IMR-90 (cell line): Measurements from ENCODE around the gene KRTAP3-1. TPM values are rescaled to one million over a fixed set of nuclear protein-coding genes. Genes with fewer than 3 reads are reported as not detected.

Source experiments
- ATAC-seq: fragments of 200-7000 bp; cut with Tn5 transposase; 2 replicates; pipeline ENCODE4 v1.9.1; 2020; ENCODE audit warnings: low read depth, mild to moderate bottlenecking, moderate library complexity
- BruUV-seq: library from RNA; stranded (reverse); fragments of 400-500 nt; replicated peaks from 2 replicates; lab custom pipeline; 2021; lab: Mats Ljungman, UMichigan
- CTCF ChIA-PET: fragments of 300-600 bp; formaldehyde crosslinking; extraction: SDS; loops from one replicate; lab custom pipeline; 2021; ENCODE audit warnings: antibody characterized with exemption; lab: Yijun Ruan, JAX
- POLR2A ChIA-PET: fragments of 300-600 bp; sonication (Branson Sonifier 250); formaldehyde crosslinking; loops from one replicate; lab custom pipeline; 2022; ENCODE audit warnings: antibody characterized with exemption; ENCODE audit not compliant: unreplicated experiment; lab: Charles Lee
- DNase-seq: peaks from one replicate; pipeline ENCODE4 v3.0.0; 2013
- H2AFZ ChIP-seq: replicated peaks from 2 replicates; pipeline ENCODE3; 2013; ENCODE audit warnings: low read length, mild to moderate bottlenecking; ENCODE audit not compliant: poor library complexity
- H2AK5ac ChIP-seq: 2 replicates; pipeline ENCODE4 v1.6.1; 2013; ENCODE audit warnings: low read depth, low read length, inconsistent platforms
- H2AK9ac ChIP-seq: replicated peaks from 2 replicates; pipeline ENCODE3; 2013; ENCODE audit warnings: mild to moderate bottlenecking, low read depth, low read length, moderate library complexity; ENCODE audit not compliant: poor library complexity
- H2BK120ac ChIP-seq: 2 replicates; pipeline ENCODE4 v1.6.1; 2013; ENCODE audit warnings: low read depth, low read length, inconsistent platforms
- H2BK15ac ChIP-seq: 3 replicates; pipeline ENCODE4 v1.6.1; 2013; ENCODE audit warnings: low read depth, low read length, inconsistent platforms
- H2BK20ac ChIP-seq: 2 replicates; pipeline ENCODE4 v1.6.1; 2013; ENCODE audit warnings: low read depth, mild to moderate bottlenecking, inconsistent platforms, low read length, moderate library complexity
- H2BK5ac ChIP-seq: 2 replicates; pipeline ENCODE4 v1.6.1; 2013; ENCODE audit warnings: mild to moderate bottlenecking, low read depth, low read length, inconsistent platforms; ENCODE audit not compliant: poor library complexity, severe bottlenecking
- H3K14ac ChIP-seq: replicated peaks from 2 replicates; pipeline ENCODE4 v1.6.1; 2013; ENCODE audit warnings: low read depth, low read length, inconsistent platforms
- H3K18ac ChIP-seq: 2 replicates; pipeline ENCODE4 v1.6.1; 2013; ENCODE audit warnings: low read depth, low read length, control low read depth
- H3K23ac ChIP-seq: 2 replicates; pipeline ENCODE4 v1.6.1; 2013; ENCODE audit warnings: low read depth, low read length, inconsistent platforms
- H3K27ac ChIP-seq: 2 replicates; pipeline ENCODE4 v1.5.1; 2013; ENCODE audit warnings: mild to moderate bottlenecking, control low read depth, low read length; ENCODE audit not compliant: insufficient read depth
- H3K27me3 ChIP-seq: 2 replicates; pipeline ENCODE4 v1.6.1; 2013; ENCODE audit warnings: low read length; ENCODE audit not compliant: control insufficient read depth, insufficient read depth
- H3K36me3 ChIP-seq: 2 replicates; pipeline ENCODE4 v1.6.1; 2013; ENCODE audit warnings: low read length, mixed read lengths; ENCODE audit not compliant: control insufficient read depth, insufficient read depth
- H3K4ac ChIP-seq: 2 replicates; pipeline ENCODE4 v1.6.1; 2013; ENCODE audit warnings: low read depth, low read length, inconsistent platforms
- H3K4me1 ChIP-seq: 2 replicates; pipeline ENCODE4 v1.6.1; 2013; ENCODE audit warnings: low read length, mixed read lengths; ENCODE audit not compliant: control insufficient read depth, insufficient read depth
- H3K4me2 ChIP-seq: 2 replicates; pipeline ENCODE4 v1.6.1; 2013; ENCODE audit warnings: low read depth, mild to moderate bottlenecking, control low read depth, low read length, moderate library complexity
- H3K4me3 ChIP-seq: 2 replicates; pipeline ENCODE4 v1.5.1; 2013; ENCODE audit warnings: low read depth, mild to moderate bottlenecking, control low read depth, low read length, moderate library complexity; ENCODE audit not compliant: insufficient read depth
- H3K56ac ChIP-seq: 2 replicates; pipeline ENCODE4 v1.6.1; 2013; ENCODE audit warnings: low read length, inconsistent platforms; ENCODE audit not compliant: insufficient read depth; ENCODE audit errors: extremely low read depth
- H3K79me1 ChIP-seq, 2 experiments: 2 replicates each; pipeline ENCODE4 v1.6.1; 2013; ENCODE audit warnings: low read length in 2 of 2, inconsistent platforms in 1 of 2, low read depth in 1 of 2
- H3K9ac ChIP-seq: 2 replicates; pipeline ENCODE4 v1.6.1; 2013; ENCODE audit warnings: low read depth, low read length, control low read depth
- H3K9me1 ChIP-seq: 2 replicates; pipeline ENCODE4 v1.6.1; 2013; ENCODE audit warnings: low read length, inconsistent platforms; ENCODE audit not compliant: insufficient read depth
- H3K9me3 ChIP-seq: 2 replicates; pipeline ENCODE4 v1.6.1; 2013; ENCODE audit warnings: low read length; ENCODE audit not compliant: control insufficient read depth, insufficient read depth
- H4K20me1 ChIP-seq: 2 replicates; pipeline ENCODE4 v1.6.1; 2013; ENCODE audit warnings: low read length, inconsistent platforms; ENCODE audit not compliant: insufficient read depth
- H4K5ac ChIP-seq: 2 replicates; pipeline ENCODE4 v1.6.1; 2013; ENCODE audit warnings: mild to moderate bottlenecking, low read depth, low read length, control low read depth
- H4K8ac ChIP-seq, 2 experiments: 2 replicates each; pipeline ENCODE4 v1.6.1; 2013; ENCODE audit warnings: low read depth in 2 of 2, low read length in 2 of 2, control low read depth in 1 of 2, inconsistent platforms in 1 of 2
- H4K91ac ChIP-seq: 2 replicates; pipeline ENCODE4 v1.6.1; 2013; ENCODE audit warnings: low read depth, low read length, inconsistent platforms; ENCODE audit not compliant: insufficient read depth
- BHLHE40 ChIP-seq: fragments of 150-350 bp; IDR thresholded peaks from 2 replicates; pipeline ENCODE4 v1.6.1; 2016; ENCODE audit warnings: mild to moderate bottlenecking, low read depth, low read length
- CHD1 ChIP-seq: IDR thresholded peaks from 2 replicates; pipeline ENCODE4 v1.6.1; 2012; ENCODE audit warnings: low read depth, low read length, improper control_type of control experiment
- FOS ChIP-seq: fragments of 150-350 bp; IDR thresholded peaks from 2 replicates; pipeline ENCODE4 v1.6.1; 2016; ENCODE audit warnings: low read depth, low read length
- MXI1 ChIP-seq: IDR thresholded peaks from 2 replicates; pipeline ENCODE4 v1.6.1; 2012; ENCODE audit warnings: low read depth, mild to moderate bottlenecking, low read length, moderate library complexity, borderline replicate concordance
- NFE2L2 ChIP-seq: fragments of 150-350 bp; IDR thresholded peaks from 2 replicates; pipeline ENCODE4 v1.6.1; 2016; ENCODE audit warnings: low read depth, mild to moderate bottlenecking, low read length
- RCOR1 ChIP-seq: IDR thresholded peaks from 2 replicates; pipeline ENCODE4 v1.6.1; 2012; ENCODE audit warnings: mild to moderate bottlenecking, low read length, improper control_type of control experiment; ENCODE audit not compliant: insufficient replicate concordance
- RFX5 ChIP-seq: IDR thresholded peaks from 2 replicates; pipeline ENCODE4 v1.8.0; 2012; ENCODE audit warnings: low read depth, mild to moderate bottlenecking, low read length, moderate library complexity
- WGBS, 2 experiments: methylation state at CpG; one replicate each; pipeline versions ENCODE4 v1.1.5 to v1.1.7; 2013; ENCODE audit warnings: missing lambda C conversion rate in 2 of 2; ENCODE audit not compliant: insufficient read length in 1 of 2; ENCODE audit errors: extremely low coverage in 2 of 2; 5-methylcytosine and 5-hydroxymethylcytosine counted together
- dilution Hi-C: fragments of 300-500 bp; cut with HindIII; formaldehyde crosslinking; loops from one replicate; pipeline ENCODE4 v1.14.3; 2018; ENCODE audit warnings: low sequenced_read_pairs; ENCODE audit not compliant: unreplicated experiment
- in situ Hi-C: fragments of 300-500 bp; cut with MboI; formaldehyde crosslinking; loops from 3 replicates; pipeline ENCODE4 v1.14.3; 2019; ENCODE audit warnings: low sequenced_read_pairs, inconsistent platforms, mixed read lengths
- intact Hi-C: fragments of 100-400 bp; cut with micrococcal nuclease; formaldehyde crosslinking; loops from 2 replicates; pipeline ENCODE4 v1.10.0; 2022
- polyA plus RNA-seq, 3 experiments: library from polyadenylated mRNA; depleted of rRNA; stranded (reverse); fragments of >200 nt; gene quantifications; 2 replicates each; pipeline ENCODE4 v1.2.3, GENCODE V29; 2012; ENCODE audit warnings: low replicate concordance in 1 of 3
- total RNA-seq: library from RNA; depleted of rRNA; stranded (reverse); fragments of >200 nt; gene quantifications from 2 replicates; pipeline ENCODE4 v1.2.3, GENCODE V29; 2012
- TF ChIP-seq, protein P1 (sequence below): fragments of 150-350 bp; IDR thresholded peaks from 2 replicates; pipeline ENCODE4 v1.6.1; 2016; ENCODE audit warnings: low read depth, mild to moderate bottlenecking, low read length, moderate library complexity, borderline replicate concordance
- TF ChIP-seq, protein P2 (sequence below): fragments of 150-350 bp; IDR thresholded peaks from 2 replicates; pipeline ENCODE4 v1.6.1; 2017; ENCODE audit warnings: mild to moderate bottlenecking, antibody characterized with exemption, low read length, low read depth

Gene KRTAP3-1
- total and polyA plus RNA-seq, 2 of the 4 experiments (the other 2 are of a cell fraction), result not detected

DNA sequence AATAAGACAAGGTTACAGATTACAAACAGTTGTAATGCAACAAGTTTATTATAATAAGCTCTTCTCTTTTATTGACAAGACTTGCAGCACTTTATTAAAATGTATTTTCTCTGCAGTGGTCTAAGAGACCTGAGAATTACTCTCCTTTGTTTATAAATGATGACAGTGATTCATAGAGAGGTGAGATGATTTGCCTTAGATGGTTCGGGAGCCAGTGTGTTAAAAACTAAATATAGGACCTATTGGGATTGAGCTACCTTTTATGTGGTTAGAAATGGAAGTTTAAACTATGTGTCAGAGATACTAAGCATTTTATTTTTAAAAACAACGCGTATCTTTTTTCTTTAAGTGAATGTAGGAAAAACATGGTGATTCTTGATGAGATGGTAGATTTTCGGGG is 12.1 kb downstream of the KRTAP3-1 start:
- no peak for TF ChIP-seq NFE2L2
- TF ChIP-seq, protein P1, sequence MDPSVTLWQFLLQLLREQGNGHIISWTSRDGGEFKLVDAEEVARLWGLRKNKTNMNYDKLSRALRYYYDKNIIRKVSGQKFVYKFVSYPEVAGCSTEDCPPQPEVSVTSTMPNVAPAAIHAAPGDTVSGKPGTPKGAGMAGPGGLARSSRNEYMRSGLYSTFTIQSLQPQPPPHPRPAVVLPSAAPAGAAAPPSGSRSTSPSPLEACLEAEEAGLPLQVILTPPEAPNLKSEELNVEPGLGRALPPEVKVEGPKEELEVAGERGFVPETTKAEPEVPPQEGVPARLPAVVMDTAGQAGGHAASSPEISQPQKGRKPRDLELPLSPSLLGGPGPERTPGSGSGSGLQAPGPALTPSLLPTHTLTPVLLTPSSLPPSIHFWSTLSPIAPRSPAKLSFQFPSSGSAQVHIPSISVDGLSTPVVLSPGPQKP, result no peak
- no peak for TF ChIP-seq CHD1
- TF ChIP-seq FOS, result no peak
- no peak for TF ChIP-seq MXI1
- TF ChIP-seq, protein P2, sequence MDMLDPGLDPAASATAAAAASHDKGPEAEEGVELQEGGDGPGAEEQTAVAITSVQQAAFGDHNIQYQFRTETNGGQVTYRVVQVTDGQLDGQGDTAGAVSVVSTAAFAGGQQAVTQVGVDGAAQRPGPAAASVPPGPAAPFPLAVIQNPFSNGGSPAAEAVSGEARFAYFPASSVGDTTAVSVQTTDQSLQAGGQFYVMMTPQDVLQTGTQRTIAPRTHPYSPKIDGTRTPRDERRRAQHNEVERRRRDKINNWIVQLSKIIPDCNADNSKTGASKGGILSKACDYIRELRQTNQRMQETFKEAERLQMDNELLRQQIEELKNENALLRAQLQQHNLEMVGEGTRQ, result no peak
- TF ChIP-seq RFX5, result no peak
- TF ChIP-seq BHLHE40, result no peak
- TF ChIP-seq RCOR1, result no peak
- H4K20me1 ChIP-seq, result no peaks in the 10 kb centered on the region
- H2AK5ac ChIP-seq, result no peak overlapping the region
- H2BK15ac ChIP-seq, result no peak overlapping the region
- no peak overlapping the region for H2AK9ac ChIP-seq
- H3K4ac ChIP-seq, result no peak overlapping the region
- dilution Hi-C loops (no loop called here), intact Hi-C loops (no loop called here), in situ Hi-C loops (no loop called here)
- H4K5ac ChIP-seq, result no peak overlapping the region
- no TSS peak for BruUV-seq
- H2AFZ ChIP-seq, result no peak overlapping the region
- ATAC-seq, result no peak
- H3K79me1 ChIP-seq, result no peaks in the 10 kb centered on the region
- no CpG with 5 or more reads among the region's 4 CpGs for WGBS, 2 experiments
- no peak overlapping the region for H3K56ac ChIP-seq
- H3K9ac ChIP-seq, result no peak overlapping the region
- H3K18ac ChIP-seq, result no peak overlapping the region
- H2BK20ac ChIP-seq, result no peak overlapping the region
- H3K14ac ChIP-seq, result no peak overlapping the region
- no peak for DNase-seq
- no peaks in the 10 kb centered on the region for H3K9me3 ChIP-seq
- no peaks in the 10 kb centered on the region for H3K36me3 ChIP-seq
- ChIA-PET CTCF (no interaction called here), POLR2A (no interaction called here)
- no peaks in the 10 kb centered on the region for H3K4me1 ChIP-seq
- H3K27ac ChIP-seq, result no peak overlapping the region
- H3K4me2 ChIP-seq, result no peak overlapping the region
- H2BK120ac ChIP-seq, result no peak overlapping the region
- no peak overlapping the region for H3K23ac ChIP-seq
- no peak overlapping the region for H4K91ac ChIP-seq
- H3K4me3 ChIP-seq, result no peak overlapping the region
- no peaks in the 10 kb centered on the region for H3K9me1 ChIP-seq
- H2BK5ac ChIP-seq, result no peak overlapping the region
- no peak overlapping the region for H4K8ac ChIP-seq
- H3K27me3 ChIP-seq, result no peaks in the 10 kb centered on the region
